Measurements from ENCODE around the gene SSX4B.
"Not testable (repeated sequence)": the region's sequence is repeated elsewhere in the genome, so short reads cannot be mapped to it uniquely, and the experiment has no call there.

SSX4B gene

DNA sequence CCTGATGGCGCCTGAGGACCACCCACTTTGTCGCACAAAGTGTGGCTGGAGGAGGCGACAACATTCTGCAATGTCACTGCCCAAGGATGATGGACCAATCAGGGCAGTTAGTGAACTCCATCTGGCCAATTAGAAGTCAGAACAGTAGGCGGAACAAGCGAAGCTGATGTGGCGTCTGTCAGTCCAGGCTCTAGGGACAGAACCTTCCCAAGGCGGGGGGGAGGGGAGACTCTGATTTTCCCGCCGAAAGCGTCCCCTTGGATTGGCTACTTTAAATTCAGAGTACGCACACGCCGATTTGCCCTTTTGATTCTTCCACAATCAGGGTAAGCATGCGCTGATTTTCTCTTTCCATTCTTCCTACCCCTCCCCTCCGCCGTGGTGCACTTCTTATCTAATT lies 28.5 kb downstream of the SSX4B start, which contains the start of gene SSX4:
SSX4 (plus strand) TSS at position 301 of the 400 bp plus-strand sequence. CDS start 515 bp downstream, outside the sequence.
- not testable (repeated sequence) for TF ChIP-seq CTCF (IDR thresholded peaks at IDR 0.05)

DNA sequence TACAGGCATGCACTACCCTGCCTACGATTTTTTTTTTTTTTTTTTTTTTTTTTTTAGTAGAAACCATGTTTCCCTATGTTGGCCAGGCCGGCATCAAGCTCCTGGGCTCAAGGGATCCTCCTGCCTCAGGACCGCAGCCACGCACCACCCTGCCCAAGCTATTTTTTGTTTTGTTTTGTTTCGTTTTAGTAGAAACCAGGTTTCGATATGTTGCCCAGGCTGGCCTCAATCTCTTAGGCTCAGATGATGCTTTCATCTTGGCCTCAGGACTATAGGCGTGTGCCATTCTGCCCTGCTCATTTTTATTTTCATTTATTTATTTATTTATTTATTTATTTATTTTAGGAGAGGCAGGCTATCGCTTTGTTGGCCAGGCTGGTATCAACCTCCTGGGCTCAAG lies 54.1 kb downstream of the SSX4B start:
- TF ChIP-seq CTCF (IDR thresholded peaks at IDR 0.05): no peak

DNA sequence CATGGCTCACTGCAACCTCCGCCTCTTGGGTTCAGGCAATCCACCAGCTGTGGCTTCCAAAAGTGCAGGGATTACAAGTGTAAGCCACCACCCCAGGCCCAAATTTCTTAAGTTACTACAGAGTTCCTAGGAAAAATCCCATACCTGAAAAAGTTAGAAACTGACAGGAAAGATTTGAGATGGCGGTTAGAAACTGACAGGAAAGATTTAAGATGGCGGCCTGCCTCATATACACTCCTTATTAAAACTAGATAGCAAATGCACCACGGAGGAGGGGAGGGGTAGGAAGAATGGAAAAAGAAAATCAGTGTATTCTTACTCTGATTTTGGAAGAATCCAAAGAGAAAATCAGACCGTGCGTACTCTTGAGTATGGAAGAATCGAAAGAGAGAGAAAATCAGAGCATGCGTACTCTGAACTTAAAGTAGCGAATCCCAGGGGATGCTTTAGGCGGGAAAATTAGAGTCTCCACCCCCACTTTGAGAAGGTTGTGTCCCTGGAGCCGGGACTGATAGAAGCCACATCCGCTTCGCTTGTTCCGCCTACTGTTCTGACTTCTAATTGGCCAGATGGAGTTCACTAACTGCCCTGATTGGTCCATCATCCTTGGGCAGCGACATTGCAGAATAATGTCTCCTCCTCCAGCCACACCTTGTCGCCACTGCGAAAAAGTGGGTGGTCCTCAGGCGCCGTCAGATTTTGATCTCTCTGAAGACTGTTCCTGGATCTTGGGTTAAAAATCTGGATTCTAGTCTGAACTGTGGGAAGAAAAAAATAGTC lies 55.3 kb downstream of the SSX4B start, which contains the start of gene SSX3:
SSX3 (minus strand) TSS at position 389 of the 780 bp plus-strand sequence. CDS start 1,454 bp downstream, outside the sequence.
- not testable (repeated sequence) for TF ChIP-seq CTCF (IDR thresholded peaks at IDR 0.05)
